Effector memory CD4-positive, alpha-beta T cell (primary cell): ENCODE measurements around the gene C20orf141.
"Not testable (repeated sequence)": the region's sequence is repeated elsewhere in the genome, so short reads cannot be mapped to it uniquely, and the experiment has no call there.

Source experiments
- DNase-seq, 3 donors: peaks; one replicate each; pipeline ENCODE4 v3.0.0-alpha.2; 2020
- H3K27ac ChIP-seq: 2 replicates; pipeline ENCODE4 v1.7.0; 2013; ENCODE audit warnings: mild to moderate bottlenecking, low read length, moderate library complexity; ENCODE audit not compliant: insufficient read depth, poor library complexity, severe bottlenecking
- H3K27me3 ChIP-seq: replicated peaks from 2 replicates; pipeline ENCODE4 v1.7.0; 2013; ENCODE audit warnings: mild to moderate bottlenecking, low read length; ENCODE audit not compliant: insufficient read depth, control insufficient read depth, poor library complexity, severe bottlenecking
- H3K36me3 ChIP-seq: 2 replicates; pipeline ENCODE4 v1.7.0; 2013; ENCODE audit warnings: mild to moderate bottlenecking, low read length, moderate library complexity; ENCODE audit not compliant: control insufficient read depth, insufficient read depth
- H3K4me1 ChIP-seq: 2 replicates; pipeline ENCODE4 v1.7.0; 2013; ENCODE audit warnings: low read length, mild to moderate bottlenecking; ENCODE audit not compliant: control insufficient read depth, insufficient read depth, poor library complexity, severe bottlenecking
- H3K4me3 ChIP-seq: 2 replicates; pipeline ENCODE4 v1.7.0; 2013; ENCODE audit warnings: low read length, low read depth, mild to moderate bottlenecking; ENCODE audit not compliant: insufficient read depth, poor library complexity, severe bottlenecking
- H3K9me3 ChIP-seq: 2 replicates; pipeline ENCODE4 v1.7.0; 2013; ENCODE audit warnings: mild to moderate bottlenecking, low read length, moderate library complexity; ENCODE audit not compliant: control insufficient read depth
- total RNA-seq, 3 donors: gene quantifications; one replicate each; lab custom pipeline; 2026; lab: John Stamatoyannopoulos, UW

The C20orf141 gene
- 0 reads per million in 3 donors for total RNA-seq

GRCh38 chr20:2814587-2815051, at the start of gene C20orf141:
Gene C20orf141, plus strand, starts transcription at chr20:2814987. Its CDS starts 198 bp downstream, at chr20:2815185.
- Histone ChIP-seq H3K4me3 (no peak within 1 kb of the TSS), H3K9me3 (no peaks in the 10 kb centered on the region), H3K27me3 (no peaks in the 10 kb centered on the region), H3K27ac (no peak within 1 kb of the TSS), H3K4me1 (no peaks in the 10 kb centered on the region), H3K36me3 (no peaks in the 10 kb centered on the region)
- DNase-seq, result no peak

- Histone ChIP-seq H3K36me3 (no peaks in the 10 kb centered on the region), H3K9me3 (no peaks in the 10 kb centered on the region), H3K27ac (no peak overlapping the region), H3K4me1 (no peaks in the 10 kb centered on the region), H3K4me3 (no peak overlapping the region), H3K27me3 (no peaks in the 10 kb centered on the region)
- no peak for DNase-seq
These were observed 46.8 kb upstream of the C20orf141 start for GRCh38 chr20:2767768-2768631.

GRCh38 chr20:2768632-2769015, 46.2 kb upstream of the C20orf141 start:
- H3K27me3 ChIP-seq, result no peaks in the 10 kb centered on the region
- H3K36me3 ChIP-seq, result no peaks in the 10 kb centered on the region
- H3K27ac ChIP-seq, result no peak overlapping the region
- no peaks in the 10 kb centered on the region for H3K4me1 ChIP-seq
- DNase-seq, result no peak
- H3K4me3 ChIP-seq, result no peak overlapping the region
- no peaks in the 10 kb centered on the region for H3K9me3 ChIP-seq

GRCh38 chr20:2770091-2770490, 44.7 kb upstream of the C20orf141 start:
- not testable (repeated sequence) for H3K4me1 ChIP-seq, H3K36me3 ChIP-seq, H3K27me3 ChIP-seq, H3K9me3 ChIP-seq, DNase-seq, H3K27ac ChIP-seq, H3K4me3 ChIP-seq

- no peak for DNase-seq
- Histone ChIP-seq H3K4me1 (no peaks in the 10 kb centered on the region), H3K27ac (no peak overlapping the region), H3K9me3 (no peaks in the 10 kb centered on the region), H3K27me3 (no peaks in the 10 kb centered on the region), H3K4me3 (no peak overlapping the region), H3K36me3 (no peaks in the 10 kb centered on the region)
These were observed 43.1 kb upstream of the C20orf141 start for GRCh38 chr20:2771631-2772080.

DNA sequence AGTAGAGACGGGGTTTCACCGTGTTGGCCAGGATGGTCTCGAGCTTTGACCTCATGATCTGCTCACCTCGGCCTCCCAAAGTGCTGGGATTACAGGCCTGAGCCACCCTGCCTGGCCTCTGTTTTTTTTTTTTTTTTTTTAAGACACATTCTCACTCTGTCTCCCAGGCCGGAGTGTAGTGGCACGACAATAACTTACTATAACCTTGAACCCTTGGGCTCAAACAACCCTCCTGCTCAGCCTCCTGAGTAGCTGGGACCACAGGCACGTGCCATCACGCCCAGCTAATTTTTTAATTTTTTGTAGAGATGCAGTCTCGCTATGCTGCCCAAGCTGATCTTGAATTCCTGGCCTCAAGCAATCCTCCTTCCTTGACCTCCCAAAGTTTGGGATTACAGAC, 41.0 kb upstream of the C20orf141 start:
- no peak for DNase-seq
- Histone ChIP-seq H3K9me3 (no peaks in the 10 kb centered on the region), H3K4me1 (no peaks in the 10 kb centered on the region), H3K27ac (no peak overlapping the region), H3K4me3 (no peak overlapping the region), H3K36me3 (no peaks in the 10 kb centered on the region), H3K27me3 (no peaks in the 10 kb centered on the region)

GRCh38 chr20:2775139-2775538, 39.6 kb upstream of the C20orf141 start:
- Histone ChIP-seq H3K27me3 (no peaks in the 10 kb centered on the region), H3K4me3 (no peak overlapping the region)
- DNase-seq, result no peak

GRCh38 chr20:2778602-2779321, 36.0 kb upstream of the C20orf141 start:
- DNase-seq, result no peak
- H3K9me3 ChIP-seq, result no peaks in the 10 kb centered on the region
- no peaks in the 10 kb centered on the region for H3K4me1 ChIP-seq

More at GRCh38 chr20:2775139-2775538, 39.6 kb upstream of the C20orf141 start:
- Histone ChIP-seq H3K27ac (no peak overlapping the region), H3K9me3 (no peaks in the 10 kb centered on the region), H3K4me1 (no peaks in the 10 kb centered on the region), H3K36me3 (no peaks in the 10 kb centered on the region)

GRCh38 chr20:2780948-2781347, 33.8 kb upstream of the C20orf141 start:
- H3K4me1 ChIP-seq, result no peaks in the 10 kb centered on the region
- H3K27me3 ChIP-seq, result no peaks in the 10 kb centered on the region
- no peak overlapping the region for H3K27ac ChIP-seq
- H3K4me3 ChIP-seq, result no peak overlapping the region
- H3K9me3 ChIP-seq, result no peaks in the 10 kb centered on the region
- no peak for DNase-seq
- no peaks in the 10 kb centered on the region for H3K36me3 ChIP-seq

More at GRCh38 chr20:2778602-2779321, 36.0 kb upstream of the C20orf141 start:
- no peak overlapping the region for H3K27ac ChIP-seq
- no peaks in the 10 kb centered on the region for H3K36me3 ChIP-seq
- no peak overlapping the region for H3K4me3 ChIP-seq
- H3K27me3 ChIP-seq, result no peaks in the 10 kb centered on the region
